GM12878 (cell line): ENCODE data around the gene PPP2R3A. TPM values are rescaled to one million over a fixed set of nuclear protein-coding genes. Genes with fewer than 3 reads are reported as not detected.

Experiments
- CUX1 ChIP-seq: IDR thresholded peaks from 2 replicates; pipeline ENCODE4 v1.6.1; 2012; ENCODE audit warnings: improper control_type of control experiment, low read depth, low read length; ENCODE audit not compliant: insufficient replicate concordance
- KDM1A ChIP-seq: fragments of 200-600 bp; sonication (generic); IDR thresholded peaks from 2 replicates; pipeline ENCODE4 v1.6.1; 2016; ENCODE audit warnings: borderline replicate concordance
- MYB ChIP-seq: fragments of 150-350 bp; IDR thresholded peaks from 2 replicates; pipeline ENCODE4 v1.6.1; 2014; ENCODE audit warnings: mild to moderate bottlenecking, low read depth, low read length, borderline replicate concordance
- NBN ChIP-seq: fragments of 450-650 bp; IDR thresholded peaks from 2 replicates; pipeline ENCODE4 v1.6.1; 2016
- PAX5 ChIP-seq: IDR thresholded peaks from 2 replicates; pipeline ENCODE4 v1.6.1; 2011; ENCODE audit warnings: low read depth, low read length, borderline replicate concordance
- SKIL ChIP-seq: fragments of 450-650 bp; IDR thresholded peaks from 2 replicates; pipeline ENCODE4 v1.6.1; 2017; ENCODE audit warnings: mild to moderate bottlenecking, low read depth, inconsistent platforms; ENCODE audit not compliant: poor library complexity, severe bottlenecking
- SPI1 ChIP-seq: IDR thresholded peaks from 2 replicates; pipeline ENCODE4 v1.6.1; 2011; ENCODE audit warnings: low read depth, mild to moderate bottlenecking, low read length, moderate library complexity, borderline replicate concordance; ENCODE audit not compliant: insufficient read depth
- ZSCAN29 ChIP-seq: fragments of 450-650 bp; IDR thresholded peaks from 2 replicates; pipeline ENCODE4 v1.6.1; 2017; ENCODE audit warnings: mild to moderate bottlenecking, moderate library complexity
- polyA plus RNA-seq, 11 experiments: library from polyadenylated mRNA; depleted of rRNA in 4 of 11; unstranded in 6 of 11; stranded (reverse) in 5 of 11; fragments of >200 nt; fragmentation: Nextera tagmentation in 4 of 11; fragmentation: Illumina TruSeq in 1 of 11; extraction: Ambion mirVana in 4 of 11; extraction: Trizol in 1 of 11; gene quantifications; 1 replicate in 1 of 11; 2 replicates in 10 of 11; pipeline versions ENCODE4 v1.2.1 to v1.2.3, GENCODE V29; 2011 to 2016; ENCODE audit warnings: inconsistent platforms in 2 of 11, missing spikeins in 2 of 11, low read depth in 1 of 11
- total RNA-seq, 4 experiments: library from RNA; depleted of rRNA in 3 of 4; stranded (reverse); fragments of >200 nt in 3 of 4; fragmentation: Illumina TruSeq in 1 of 4; extraction: Trizol in 1 of 4; gene quantifications; 2 replicates each; pipeline versions ENCODE4 v1.2.1 to v1.2.3, GENCODE V29; 2013 to 2021

The PPP2R3A gene
- total and polyA plus RNA-seq, 10 of the 15 experiments (the other 5 are each of a cell fraction or from before 2014, with no cell fraction given): under 0.01 to 0.16 (median 0.06) TPM; not detected in 5

GRCh38 chr3:136055491-136055890, 90.0 kb downstream of the PPP2R3A start (continued):
- no peak for TF ChIP-seq CUX1
- TF ChIP-seq KDM1A: no peak
- TF ChIP-seq SKIL: no peak
- TF ChIP-seq NBN: no peak
- no peak for TF ChIP-seq PAX5
- no peak for TF ChIP-seq MYB
- no peak for TF ChIP-seq ZSCAN29
- no peak for TF ChIP-seq SPI1
